H9 (cell line): Measurements from ENCODE around the gene ABHD12. TPM values are rescaled to one million over a fixed set of nuclear protein-coding genes. Genes with fewer than 3 reads are reported as not detected.

ENCODE experiments used
- DNase-seq: peaks from one replicate; pipeline ENCODE4 v3.0.0-alpha.2; 2017
- H2AFZ ChIP-seq: one replicate; pipeline ENCODE4 v1.6.1; 2013; ENCODE audit warnings: mild to moderate bottlenecking, low read length, control low read depth, moderate library complexity
- H2AK5ac ChIP-seq: 2 replicates; pipeline ENCODE4 v1.6.1; 2013; ENCODE audit warnings: low read length, control low read depth, mixed read lengths; ENCODE audit not compliant: insufficient read length
- H2BK120ac ChIP-seq: one replicate; pipeline ENCODE4 v1.6.1; 2013; ENCODE audit warnings: low read depth, mild to moderate bottlenecking, low read length, control low read depth, inconsistent platforms; ENCODE audit not compliant: poor library complexity, severe bottlenecking
- H2BK12ac ChIP-seq: 2 replicates; pipeline ENCODE4 v1.6.1; 2013; ENCODE audit warnings: low read length, control low read depth, mixed read lengths, low read depth; ENCODE audit not compliant: insufficient read length
- H2BK15ac ChIP-seq: 2 replicates; pipeline ENCODE4 v1.6.1; 2013; ENCODE audit warnings: low read depth, low read length, control low read depth
- H2BK20ac ChIP-seq: one replicate; pipeline ENCODE4 v1.6.1; 2013; ENCODE audit warnings: low read depth, mild to moderate bottlenecking, low read length, control low read depth, inconsistent platforms; ENCODE audit not compliant: poor library complexity, severe bottlenecking
- H2BK5ac ChIP-seq: 2 replicates; pipeline ENCODE4 v1.6.1; 2013; ENCODE audit warnings: low read length, control low read depth, mixed read lengths; ENCODE audit not compliant: insufficient read length
- H3K14ac ChIP-seq: 2 replicates; pipeline ENCODE4 v1.6.1; 2013; ENCODE audit warnings: low read length, control low read depth; ENCODE audit not compliant: insufficient read depth
- H3K18ac ChIP-seq: 2 replicates; pipeline ENCODE4 v1.6.1; 2013; ENCODE audit warnings: low read depth, mild to moderate bottlenecking, mixed read lengths, low read length, control low read depth; ENCODE audit not compliant: insufficient read length
- H3K23ac ChIP-seq: 2 replicates; pipeline ENCODE4 v1.6.1; 2013; ENCODE audit warnings: low read length, control low read depth, mixed read lengths, low read depth; ENCODE audit not compliant: insufficient read length
- H3K23me2 ChIP-seq: 2 replicates; pipeline ENCODE4 v1.6.1; 2013; ENCODE audit warnings: low read depth, mild to moderate bottlenecking, mixed read lengths, low read length, control low read depth; ENCODE audit not compliant: insufficient read length, poor library complexity, severe bottlenecking
- H3K27ac ChIP-seq: 2 replicates; pipeline ENCODE4 v1.5.1; 2013; ENCODE audit warnings: low read length, control low read depth, mixed read lengths, low read depth; ENCODE audit not compliant: insufficient read length
- H3K27me3 ChIP-seq: 2 replicates; pipeline ENCODE4 v1.6.1; 2013; ENCODE audit warnings: low read length, control low read depth, inconsistent platforms; ENCODE audit not compliant: insufficient read depth
- H3K4ac ChIP-seq: 2 replicates; pipeline ENCODE4 v1.6.1; 2013; ENCODE audit warnings: low read depth, mild to moderate bottlenecking, control low read depth, inconsistent platforms, low read length, moderate library complexity
- H3K4me1 ChIP-seq: 2 replicates; pipeline ENCODE4 v1.6.1; 2013; ENCODE audit warnings: low read length, control low read depth, inconsistent platforms; ENCODE audit not compliant: insufficient read depth
- H3K4me2 ChIP-seq: 2 replicates; pipeline ENCODE4 v1.6.1; 2013; ENCODE audit warnings: low read length, control low read depth, mixed read lengths; ENCODE audit not compliant: insufficient read length, insufficient read depth
- H3K56ac ChIP-seq: 2 replicates; pipeline ENCODE4 v1.6.1; 2013; ENCODE audit warnings: low read depth, mild to moderate bottlenecking, mixed read lengths, low read length, control low read depth; ENCODE audit not compliant: insufficient read length
- H3K79me1 ChIP-seq: 2 replicates; pipeline ENCODE4 v1.6.1; 2013; ENCODE audit warnings: low read depth, mild to moderate bottlenecking, moderate library complexity, low read length, control low read depth, inconsistent platforms; ENCODE audit not compliant: insufficient read depth, poor library complexity, severe bottlenecking
- H3K79me2 ChIP-seq: 2 replicates; pipeline ENCODE4 v1.6.1; 2013; ENCODE audit warnings: low read length, control low read depth, inconsistent platforms; ENCODE audit not compliant: insufficient read depth
- H3K9ac ChIP-seq: 2 replicates; pipeline ENCODE4 v1.6.1; 2013; ENCODE audit warnings: low read length, control low read depth, mixed read lengths; ENCODE audit not compliant: insufficient read length; ENCODE audit errors: extremely low read depth
- H3K9me3 ChIP-seq: one replicate; pipeline ENCODE4 v1.6.1; 2013; ENCODE audit warnings: low read depth, low read length, inconsistent platforms; ENCODE audit not compliant: control insufficient read depth
- H3T11ph ChIP-seq: one replicate; pipeline ENCODE4 v1.6.1; 2013; ENCODE audit warnings: mild to moderate bottlenecking, low read length, control low read depth, inconsistent platforms
- H4K20me1 ChIP-seq: one replicate; pipeline ENCODE4 v1.6.1; 2013; ENCODE audit not compliant: control insufficient read depth, insufficient read length, insufficient read depth
- H4K5ac ChIP-seq: 2 replicates; pipeline ENCODE4 v1.6.1; 2013; ENCODE audit warnings: low read depth, mild to moderate bottlenecking, mixed read lengths, low read length, control low read depth; ENCODE audit not compliant: insufficient read length
- H4K8ac ChIP-seq: replicated peaks from 2 replicates; pipeline ENCODE4 v1.6.1; 2013; ENCODE audit warnings: low read length, control low read depth, mixed read lengths, low read depth; ENCODE audit not compliant: insufficient read length
- H4K91ac ChIP-seq: 2 replicates; pipeline ENCODE4 v1.6.1; 2013; ENCODE audit warnings: low read depth, mild to moderate bottlenecking, moderate library complexity, mixed read lengths, low read length, control low read depth; ENCODE audit not compliant: insufficient read length
- H3K27ac Mint-ChIP-seq, 3 experiments: 2 replicates in 2 of 3; 3 replicates in 1 of 3; pipeline ENCODE4 v1.8.0; 2020 to 2021; ENCODE audit warnings: mixed read lengths in 3 of 3, mild to moderate bottlenecking in 1 of 3, moderate library complexity in 1 of 3
- H3K27me3 Mint-ChIP-seq: 2 replicates; pipeline ENCODE4 v1.8.0; 2021; ENCODE audit warnings: low read depth, mild to moderate bottlenecking, moderate library complexity, mixed read lengths
- H3K36me3 Mint-ChIP-seq, 3 experiments: 2 replicates in 2 of 3; 3 replicates in 1 of 3; pipeline ENCODE4 v1.8.0; 2020 to 2021; ENCODE audit warnings: low read depth in 3 of 3, mixed read lengths in 3 of 3; ENCODE audit not compliant: insufficient read depth in 1 of 3
- H3K4me1 Mint-ChIP-seq, 2 experiments: 2 replicates each; pipeline ENCODE4 v1.8.0; 2020; ENCODE audit warnings: mixed read lengths in 2 of 2
- H3K4me3 Mint-ChIP-seq, 2 experiments: 2 replicates in 1 of 2; 3 replicates in 1 of 2; pipeline ENCODE4 v1.8.0; 2020 to 2021; ENCODE audit warnings: mild to moderate bottlenecking in 2 of 2, mixed read lengths in 2 of 2, moderate library complexity in 1 of 2
- H3K9me3 Mint-ChIP-seq, 2 experiments: 2 replicates in 1 of 2; 3 replicates in 1 of 2; pipeline ENCODE4 v1.8.0; 2020; ENCODE audit warnings: mild to moderate bottlenecking in 2 of 2, mixed read lengths in 2 of 2, moderate library complexity in 1 of 2
- CTCF ChIP-seq: fragments of 200-600 bp; sonication (generic); conservative IDR thresholded peaks from 3 replicates; pipeline ENCODE4 v1.8.0; 2021; ENCODE audit warnings: antibody characterized with exemption, mild to moderate bottlenecking
- WGBS: extraction: QIAGEN DNeasy Blood & Tissue Kit; methylation state at CpG from one replicate; pipeline ENCODE4 v1.1.7; 2013; ENCODE audit warnings: missing lambda C conversion rate, low lambda C conversion rate, mixed read lengths; ENCODE audit not compliant: insufficient read length; ENCODE audit errors: extremely low coverage; 5-methylcytosine and 5-hydroxymethylcytosine counted together
- total RNA-seq: library from RNA; stranded (reverse); gene quantifications from 2 replicates; pipeline ENCODE4 v1.2.1, GENCODE V29; 2021

Gene ABHD12
- total RNA-seq, 1 experiment from 2014 or later, result 54.4 TPM

- no peaks in the 10 kb centered on the region for H4K20me1 ChIP-seq
- H3K18ac ChIP-seq, result no peak overlapping the region
- no peak overlapping the region for H4K91ac ChIP-seq
- no peak for TF ChIP-seq CTCF
- no peak overlapping the region for H2BK5ac ChIP-seq
- no CpG with 5 or more reads among the region's 16 CpGs for WGBS
- H3K27ac ChIP-seq, result no peak overlapping the region
- H3T11ph ChIP-seq, result no peak overlapping the region
- no peak overlapping the region for H3K4me3 Mint-ChIP-seq
- no peak overlapping the region for H3K4me2 ChIP-seq
- no peaks in the 10 kb centered on the region for H3K27me3 ChIP-seq
- no peak overlapping the region for H2BK20ac ChIP-seq
- H3K23me2 ChIP-seq, result no peaks in the 10 kb centered on the region
- H3K9me3 Mint-ChIP-seq, result no peaks in the 10 kb centered on the region; a peak in 1 of 5 replicates
- H3K27me3 Mint-ChIP-seq, result no peaks in the 10 kb centered on the region; the same call in 1 of the 2 replicates
- no peak overlapping the region for H2BK15ac ChIP-seq
- H4K8ac ChIP-seq, result no peak overlapping the region
- H2AFZ ChIP-seq, result no peak overlapping the region
- peak overlapping the region in 2 of 3 experiments; percentile 27 to 39; a peak in 2 of 7 replicates for H3K27ac Mint-ChIP-seq
- no peak overlapping the region for H4K5ac ChIP-seq
- H3K23ac ChIP-seq, result no peak overlapping the region
- no peaks in the 10 kb centered on the region for H3K79me1 ChIP-seq
- H3K36me3 Mint-ChIP-seq, result peaks cover 23 to 56% (median 55%) of the 10 kb centered on the region in 3 experiments
- H2BK12ac ChIP-seq, result no peak overlapping the region
- H3K4me1 ChIP-seq, result no peaks in the 10 kb centered on the region
- no peaks in the 10 kb centered on the region for H3K79me2 ChIP-seq
- H3K4me1 Mint-ChIP-seq, result peaks cover 0 to 4% of the 10 kb centered on the region in 2 experiments; a peak in 1 of 4 replicates
- no peaks in the 10 kb centered on the region for H3K9me3 ChIP-seq
- H3K14ac ChIP-seq, result no peak overlapping the region
- no peak overlapping the region for H3K56ac ChIP-seq
- no peak overlapping the region for H3K9ac ChIP-seq
- no peak for DNase-seq
- no peak overlapping the region for H2AK5ac ChIP-seq
- H3K4ac ChIP-seq, result no peak overlapping the region
- H2BK120ac ChIP-seq, result no peak overlapping the region
These were observed 102.9 kb downstream of the ABHD12 start for GRCh38 chr20:25287631-25288290.
